NCI-H187 (cell line): Measurements from ENCODE around the gene NR2F2.
A peak's percentile ranks its signal among the peaks of the same experiment; 100 is the strongest.

Experiments
- DNase-seq, 2 experiments: peaks; one replicate each; lab custom pipeline; 2025; lab: John Stamatoyannopoulos, UW

Gene NR2F2

GRCh38 chr15:96332637-96333121 is 2.2 kb downstream of the NR2F2 start:
- DNase-seq, result peak in 1 of 2 experiments; percentile 70

- DNase-seq, result peak in 1 of 2 experiments; percentile 53
These were observed 2.9 kb downstream of the NR2F2 start for GRCh38 chr15:96333131-96334016.

- no peak for DNase-seq
These were observed 3.7 kb downstream of the NR2F2 start for GRCh38 chr15:96334017-96334704.

GRCh38 chr15:96334705-96335410 is 4.4 kb downstream of the NR2F2 start:
- no peak for DNase-seq

- peak in 1 of 2 experiments; percentile 10 for DNase-seq
These were observed 5.0 kb downstream of the NR2F2 start for GRCh38 chr15:96335411-96336024.

- DNase-seq, result peak in 1 of 2 experiments; percentile 57
These were observed 5.7 kb downstream of the NR2F2 start for GRCh38 chr15:96336108-96336595.

GRCh38 chr15:96336596-96337364 is 6.3 kb downstream of the NR2F2 start:
- DNase-seq, result peak in 1 of 2 experiments; percentile 57

- DNase-seq, result no peak
These were observed 7.0 kb downstream of the NR2F2 start for GRCh38 chr15:96337365-96338023.

- DNase-seq, result no peak
These were observed 7.7 kb downstream of the NR2F2 start for GRCh38 chr15:96338074-96338765.

- DNase-seq, result peak in 1 of 2 experiments; percentile 49
These were observed 8.5 kb downstream of the NR2F2 start for GRCh38 chr15:96338766-96339618.

GRCh38 chr15:96339619-96340347 is 9.3 kb downstream of the NR2F2 start:
- DNase-seq, result peak in 1 of 2 experiments; percentile 49

- peak in 1 of 2 experiments; percentile 35 for DNase-seq
These were observed 9.8 kb downstream of the NR2F2 start for GRCh38 chr15:96340348-96340597.

GRCh38 chr15:96340598-96341512 is 10.4 kb downstream of the NR2F2 start:
- DNase-seq, result peak; percentile 30

- no peak for DNase-seq
These were observed 11.3 kb downstream of the NR2F2 start for GRCh38 chr15:96341513-96342405.

- no peak for DNase-seq
These were observed 12.1 kb downstream of the NR2F2 start for GRCh38 chr15:96342406-96343112.
